Raji (cell line): ENCODE results near the gene CELA3B.

Source experiments
- POLR2A ChIP-seq: IDR thresholded peaks from 2 replicates; pipeline ENCODE4 v1.6.1; 2011; ENCODE audit warnings: low read depth, low read length, control low read depth; ENCODE audit not compliant: insufficient read depth

CELA3B gene

GRCh38 chr1:21938732-21939538 is 37.9 kb upstream of the CELA3B start:
- TF ChIP-seq POLR2A, result no peak

GRCh38 chr1:21939650-21940374 is 37.0 kb upstream of the CELA3B start:
- no peak for TF ChIP-seq POLR2A

GRCh38 chr1:21940492-21940891 is 36.3 kb upstream of the CELA3B start:
- no peak for TF ChIP-seq POLR2A

- no peak for TF ChIP-seq POLR2A
Measured at GRCh38 chr1:21941370-21941769, 35.5 kb upstream of the CELA3B start.

- no peak for TF ChIP-seq POLR2A
Measured at GRCh38 chr1:21942464-21942863, 34.4 kb upstream of the CELA3B start.

GRCh38 chr1:21944733-21945073 is 32.1 kb upstream of the CELA3B start:
- no peak for TF ChIP-seq POLR2A

- TF ChIP-seq POLR2A, result no peak
Measured at GRCh38 chr1:21946836-21947587, 29.8 kb upstream of the CELA3B start.

- no peak for TF ChIP-seq POLR2A
Measured at GRCh38 chr1:21950734-21951133, 26.1 kb upstream of the CELA3B start.

- TF ChIP-seq POLR2A, result no peak
Measured at GRCh38 chr1:21951226-21951870, 25.5 kb upstream of the CELA3B start.

GRCh38 chr1:21952786-21953520 is 23.9 kb upstream of the CELA3B start:
- TF ChIP-seq POLR2A, result no peak

- no peak for TF ChIP-seq POLR2A
Measured at GRCh38 chr1:21955058-21955457, 21.8 kb upstream of the CELA3B start.

GRCh38 chr1:21955501-21956281 is 21.1 kb upstream of the CELA3B start:
- no peak for TF ChIP-seq POLR2A

- no peak for TF ChIP-seq POLR2A
Measured at GRCh38 chr1:21956720-21957552, 19.9 kb upstream of the CELA3B start.
